NK-92 treated with Interleukin-12 subunit alpha and Interleukin-12 subunit beta, amount 100 ng/mL, for 24 hours (cell line): ENCODE data around the gene RUVBL1.

ENCODE experiments used
- DNase-seq: peaks from one replicate; lab custom pipeline; 2025; lab: John Stamatoyannopoulos, UW

The RUVBL1 gene

DNA sequence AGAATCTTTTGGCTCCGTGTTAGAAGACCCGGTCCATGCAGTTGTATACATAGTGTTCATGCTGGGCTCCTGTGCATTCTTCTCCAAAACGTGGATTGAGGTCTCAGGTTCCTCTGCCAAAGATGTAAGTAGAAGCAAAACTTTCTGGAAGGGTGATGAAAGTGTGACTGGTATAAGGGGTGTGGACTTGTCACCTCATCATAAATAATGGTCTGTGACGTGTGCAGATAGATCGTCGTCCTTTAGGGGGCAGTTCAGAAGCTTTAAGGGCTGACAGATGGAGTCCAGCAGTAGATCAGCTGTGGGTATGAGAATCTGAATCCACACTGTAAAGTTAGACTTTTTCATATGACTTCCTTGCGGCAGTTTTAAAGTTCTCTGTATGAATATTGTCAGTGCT, 56.1 kb downstream of the RUVBL1 start:
- DNase-seq, result no peak

DNA sequence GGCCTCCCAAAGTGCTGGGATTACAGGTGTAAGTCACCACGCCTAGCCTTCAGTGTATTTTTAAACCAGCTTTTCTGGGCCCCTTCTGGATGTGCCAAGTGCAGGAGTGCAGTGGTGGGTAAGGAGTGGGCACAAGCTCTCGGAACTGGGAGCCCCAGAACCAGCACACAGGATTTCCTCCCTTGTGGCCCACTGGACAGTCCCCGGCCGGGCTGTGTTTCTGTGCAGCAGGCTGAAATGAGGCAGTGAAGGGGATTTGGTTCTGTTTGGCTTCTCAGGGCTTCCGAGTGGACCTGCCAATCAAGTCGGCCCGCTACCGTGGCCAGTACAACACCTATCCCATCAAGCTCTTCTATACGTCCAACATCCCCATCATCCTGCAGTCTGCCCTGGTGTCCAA, 56.9 kb downstream of the RUVBL1 start:
- no peak for DNase-seq

DNA sequence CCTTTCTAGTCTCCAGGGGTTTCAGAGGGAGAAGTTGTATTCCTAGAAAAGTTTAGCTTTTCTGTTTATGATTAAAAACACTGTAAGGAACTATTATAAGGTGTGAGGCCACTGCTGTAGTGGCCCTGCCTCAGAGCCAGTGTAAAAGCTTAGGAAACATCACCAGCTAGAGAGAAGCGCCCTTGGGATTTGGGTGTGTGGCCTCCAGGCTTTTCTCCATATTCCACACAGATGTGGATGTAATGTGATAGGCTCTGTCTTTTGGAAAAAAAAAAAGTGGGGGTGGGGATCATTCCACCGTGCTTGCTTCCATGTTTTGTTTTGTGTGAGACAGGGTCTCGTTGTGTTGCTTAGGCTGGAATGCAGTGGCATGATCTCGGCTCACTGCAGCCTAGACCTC, 57.5 kb downstream of the RUVBL1 start:
- DNase-seq, result no peak

DNA sequence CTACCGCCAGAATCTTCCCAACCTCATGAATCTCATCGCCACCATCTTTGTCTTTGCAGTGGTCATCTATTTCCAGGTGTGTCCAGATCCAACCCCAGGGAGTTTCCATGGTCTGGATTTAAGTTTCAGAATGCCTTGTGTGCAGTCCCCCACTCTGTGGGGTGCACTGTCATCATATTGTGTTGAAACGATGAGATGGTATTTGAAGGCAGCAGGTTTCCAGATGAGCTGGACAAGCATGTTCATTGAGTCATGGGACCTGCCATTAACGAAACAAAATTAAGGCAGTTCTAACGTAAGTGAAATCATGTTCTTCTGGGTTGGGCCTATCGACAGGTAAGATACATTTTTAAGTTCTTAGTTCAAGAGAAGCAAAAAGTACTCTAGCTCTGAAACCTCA, 58.6 kb downstream of the RUVBL1 start:
- DNase-seq, result no peak

DNA sequence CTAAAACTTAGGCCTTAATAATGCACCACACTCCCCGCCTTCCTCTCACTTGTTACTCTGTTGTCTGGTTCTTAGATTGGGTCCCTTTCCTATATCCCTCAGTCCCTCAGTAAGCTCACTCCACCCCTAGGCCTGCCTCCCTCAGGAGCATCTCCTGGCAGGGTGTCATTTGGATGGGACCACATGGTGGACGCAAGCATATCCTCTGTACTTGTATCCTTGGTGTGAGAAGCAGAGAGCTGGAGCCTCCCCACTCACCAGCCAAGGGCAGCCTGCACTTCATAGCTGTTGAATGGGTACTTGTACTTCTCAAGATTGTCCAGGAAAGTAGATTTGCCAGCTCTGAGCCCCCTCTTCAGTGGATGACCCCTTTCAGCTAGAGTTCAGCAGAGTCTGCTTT, 59.7 kb downstream of the RUVBL1 start:
- no peak for DNase-seq

DNA sequence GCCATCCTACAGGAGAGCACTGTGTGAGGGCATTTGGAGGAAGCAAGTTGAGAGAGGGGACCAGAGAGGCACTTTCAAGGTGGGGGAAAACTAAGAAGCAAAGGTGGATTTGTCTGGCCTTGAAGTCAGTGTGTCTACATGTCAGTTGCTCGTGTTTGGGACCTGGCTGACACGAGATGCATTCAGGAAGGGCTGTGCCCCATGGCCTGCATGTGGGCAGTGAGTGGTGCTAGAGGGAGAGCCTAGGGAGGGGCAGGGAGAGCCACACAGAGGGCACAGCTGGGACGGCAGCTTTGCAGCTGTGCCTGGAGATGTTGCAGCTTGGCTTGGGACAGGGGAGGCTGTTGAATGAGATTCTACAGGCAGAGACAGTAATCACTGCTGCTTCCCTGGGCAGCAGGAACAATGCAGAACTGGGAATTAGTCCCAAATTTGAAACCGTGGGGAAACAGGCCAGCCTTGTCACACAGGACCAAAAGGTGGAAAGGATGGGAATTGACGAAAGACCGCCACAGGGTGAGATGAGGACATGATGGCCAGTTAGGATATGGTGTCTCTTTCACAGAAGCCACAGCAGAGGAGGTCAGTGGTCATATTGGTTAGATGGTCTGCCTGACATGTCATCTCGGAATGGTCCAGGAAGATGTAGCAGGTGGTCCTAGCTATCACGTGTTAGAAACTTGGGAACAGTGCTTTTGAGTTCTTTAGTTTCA, 61.4 kb downstream of the RUVBL1 start:
- no peak for DNase-seq

DNA sequence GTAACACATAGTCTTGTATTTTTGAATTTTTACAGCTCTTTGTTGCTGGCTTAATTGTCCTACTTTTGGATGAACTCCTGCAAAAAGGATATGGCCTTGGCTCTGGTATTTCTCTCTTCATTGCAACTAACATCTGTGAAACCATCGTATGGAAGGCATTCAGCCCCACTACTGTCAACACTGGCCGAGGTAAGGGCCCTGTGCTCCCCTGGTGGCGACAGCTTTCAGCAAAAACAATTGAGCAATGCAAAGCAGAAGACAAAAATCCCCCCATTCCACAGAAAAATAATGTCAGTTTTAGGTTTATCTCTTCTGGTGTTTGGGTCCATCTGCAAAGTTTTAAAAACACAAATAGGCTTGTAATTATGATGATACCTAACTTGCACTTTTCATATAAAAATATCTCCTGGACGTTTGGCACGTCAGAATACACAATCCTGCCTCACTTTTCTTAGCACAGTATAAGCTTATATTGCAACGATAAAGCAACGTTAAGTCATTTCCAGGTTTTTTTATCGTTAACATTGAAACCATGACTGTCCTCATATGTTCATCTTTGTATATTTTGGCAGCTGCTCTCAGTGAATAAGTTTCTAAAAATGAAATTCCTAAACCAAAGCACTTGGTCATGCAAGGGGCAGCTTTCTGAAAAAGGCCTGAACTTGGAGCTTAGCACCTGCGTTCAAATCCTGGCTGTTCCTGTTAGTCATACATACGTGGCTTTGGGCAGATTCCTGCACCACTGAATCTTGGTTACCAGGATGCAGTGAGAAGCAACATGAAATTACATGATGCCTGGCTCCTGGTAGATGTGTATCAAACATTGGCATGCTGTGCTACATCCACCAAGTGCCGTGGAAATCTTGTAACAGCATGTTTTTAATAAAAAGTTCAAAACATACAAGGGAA, 62.9 kb downstream of the RUVBL1 start:
- no peak for DNase-seq

DNA sequence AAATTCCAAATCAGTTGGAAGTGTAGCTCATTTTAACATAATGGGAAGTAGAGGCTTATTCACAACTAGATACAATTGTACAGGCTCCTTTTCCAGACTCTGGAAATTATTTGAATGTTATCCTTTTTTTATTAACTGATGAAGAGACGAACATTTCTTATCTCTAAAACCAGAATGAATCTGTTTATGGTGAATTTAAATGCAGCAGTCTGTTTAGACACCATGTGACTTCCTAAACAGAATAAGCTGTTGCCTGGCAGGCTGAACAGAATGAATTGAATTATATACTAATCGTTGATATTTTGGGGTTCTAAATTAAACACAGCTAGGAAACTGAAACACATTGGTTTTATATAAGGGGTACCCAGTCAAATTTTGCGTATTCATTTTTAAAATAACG, 67.4 kb downstream of the RUVBL1 start:
- no peak for DNase-seq

DNA sequence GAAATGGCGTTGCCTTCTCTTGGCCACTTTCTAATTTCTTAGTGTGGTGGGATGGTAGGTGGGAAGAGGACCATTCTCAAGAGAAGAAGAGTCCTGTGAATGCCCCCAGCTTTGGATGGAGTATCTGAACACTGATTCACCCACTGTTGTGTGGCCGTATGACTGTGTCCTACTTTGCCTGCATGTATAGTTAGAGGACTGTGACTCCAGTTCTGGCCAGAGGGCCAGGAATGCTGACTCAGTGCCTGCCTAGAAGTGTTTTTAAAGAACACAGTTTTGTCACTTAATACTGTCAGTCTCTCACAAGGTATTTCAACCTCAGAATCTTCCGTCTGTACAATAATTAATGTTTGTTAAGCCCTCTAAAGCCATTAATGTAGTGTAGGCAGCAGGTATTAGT, 69.2 kb downstream of the RUVBL1 start:
- DNase-seq, result no peak

DNA sequence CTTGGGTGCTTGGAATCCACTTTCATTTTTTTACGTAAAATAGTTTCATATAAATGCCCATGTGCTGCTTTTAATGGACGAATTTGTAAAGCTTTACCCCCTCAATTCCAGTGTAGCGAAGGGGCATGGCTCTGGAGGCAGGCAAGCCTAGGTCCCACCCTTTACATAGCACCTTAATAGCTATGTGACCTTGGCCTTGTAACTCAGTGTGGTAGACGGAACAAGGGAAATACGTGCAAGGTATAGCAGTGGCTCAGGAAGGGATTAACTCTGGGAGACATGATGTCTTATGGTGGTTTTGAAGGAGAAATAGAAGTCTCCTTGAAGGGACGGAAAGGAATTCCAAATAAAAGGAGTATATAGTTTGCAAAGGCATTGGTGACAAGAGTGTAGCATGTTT, 70.0 kb downstream of the RUVBL1 start:
- no peak for DNase-seq

DNA sequence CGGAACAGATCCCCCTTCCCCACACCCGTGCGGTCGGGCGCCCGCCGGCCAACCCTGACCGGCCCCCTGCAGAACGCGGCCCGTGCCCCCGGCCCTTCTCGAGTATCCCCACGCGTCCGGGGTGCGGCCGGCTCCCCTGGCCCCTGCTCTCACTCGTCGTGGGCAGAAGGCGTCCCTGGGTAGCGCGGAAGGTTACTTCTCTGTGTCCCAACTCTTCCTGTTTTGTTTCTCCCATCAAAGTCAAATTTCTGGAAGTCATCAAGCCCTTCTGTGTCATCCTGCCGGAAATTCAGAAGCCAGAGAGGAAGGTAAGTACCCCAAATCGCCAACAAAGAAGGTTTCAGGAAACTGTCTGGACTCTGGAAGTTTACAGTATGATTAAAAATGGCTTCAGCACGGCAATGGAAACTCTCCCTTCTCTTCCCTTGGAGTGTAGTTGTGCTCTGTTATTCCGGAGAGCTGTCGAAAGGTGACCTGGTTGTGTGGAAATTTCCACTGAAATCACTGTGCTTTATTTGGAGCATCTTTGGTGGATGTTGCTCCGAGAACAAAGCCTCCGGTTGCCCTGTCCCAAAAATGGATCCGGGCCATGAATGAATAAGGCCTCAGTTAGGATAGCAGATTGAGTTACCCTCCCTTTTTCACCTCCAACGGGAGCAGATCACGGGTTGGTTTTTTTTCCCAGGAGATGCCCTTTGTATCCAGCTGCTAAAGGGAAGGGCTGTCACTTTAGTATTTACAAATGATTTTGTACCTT, 70.8 kb downstream of the RUVBL1 start:
- DNase-seq, result no peak

DNA sequence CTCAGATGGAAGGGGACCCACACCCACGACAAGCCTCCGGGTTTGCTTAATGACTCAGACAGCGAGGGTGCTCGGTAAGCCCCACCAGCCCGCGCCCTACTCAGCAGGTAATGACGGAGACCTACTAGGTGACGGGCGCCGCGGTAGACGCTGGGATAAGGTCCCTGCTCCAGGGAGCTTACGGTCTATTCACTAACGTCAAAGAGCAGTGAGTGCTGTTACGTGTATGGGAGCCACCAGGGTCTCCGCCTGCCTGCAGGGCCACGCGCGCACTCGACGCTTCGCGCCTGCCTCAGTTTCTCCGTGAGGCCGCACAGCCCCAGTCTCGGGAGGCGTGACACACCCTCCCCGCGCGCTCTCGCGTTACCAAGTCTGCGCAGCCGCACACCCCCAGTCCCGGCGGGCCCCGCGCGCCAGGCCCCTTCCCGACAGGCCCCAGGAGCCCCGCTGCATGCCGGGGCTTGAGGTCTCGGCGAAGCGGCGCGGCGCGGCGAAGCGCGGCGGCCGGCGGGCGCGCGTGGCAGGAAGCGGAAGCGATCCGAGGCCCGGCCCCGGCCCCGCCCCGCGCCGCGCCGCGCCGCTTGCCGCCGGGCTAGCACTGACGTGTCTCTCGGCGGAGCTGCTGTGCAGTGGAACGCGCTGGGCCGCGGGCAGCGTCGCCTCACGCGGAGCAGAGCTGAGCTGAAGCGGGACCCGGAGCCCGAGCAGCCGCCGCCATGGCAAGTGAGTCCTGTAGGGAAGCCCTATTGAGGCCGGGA, 71.6 kb downstream of the RUVBL1 start, which contains the start of gene SEC61A1:
TSS of gene SEC61A1 (plus strand) at position 601 of the 758 bp plus-strand sequence. CDS start at position 717, 116 bp downstream.
- DNase-seq, result peak; percentile 88

DNA sequence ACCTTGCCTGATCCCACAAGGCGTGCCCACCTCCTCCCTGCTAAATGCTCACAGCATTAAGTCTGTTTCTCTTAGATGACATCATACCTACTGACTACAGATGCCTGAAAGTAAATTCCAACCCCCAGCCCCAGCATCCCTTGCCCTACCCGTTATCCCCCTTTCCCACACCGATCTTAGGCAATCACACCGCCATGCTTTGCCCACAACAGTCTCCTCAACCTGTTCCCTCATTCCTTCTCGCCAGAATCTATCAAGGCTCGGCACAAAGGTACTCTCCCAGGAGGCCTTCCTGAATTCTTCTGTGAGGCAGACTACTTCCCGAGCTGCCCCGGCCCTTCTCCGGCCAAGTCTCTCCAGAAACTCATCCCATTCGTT, 72.2 kb downstream of the RUVBL1 start:
- DNase-seq, result no peak

DNA sequence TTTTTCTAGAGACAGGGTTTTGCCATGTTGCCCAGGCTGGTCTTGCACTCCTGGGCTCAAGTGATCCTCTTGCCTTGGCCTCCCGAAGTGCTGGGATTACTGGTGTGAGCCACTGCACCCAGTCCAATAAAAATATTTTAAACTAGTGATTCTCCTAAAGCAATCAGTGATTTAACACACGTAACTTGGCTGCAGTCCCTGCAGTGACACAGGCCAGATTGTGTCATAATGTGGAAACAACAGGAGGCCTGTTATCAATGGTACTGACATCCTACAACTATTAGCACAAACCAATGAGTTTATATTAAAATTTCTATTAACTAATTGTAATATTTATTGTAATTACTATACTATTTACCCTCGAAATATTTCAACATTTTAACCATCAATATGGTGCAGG, 73.0 kb downstream of the RUVBL1 start:
- DNase-seq, result no peak

DNA sequence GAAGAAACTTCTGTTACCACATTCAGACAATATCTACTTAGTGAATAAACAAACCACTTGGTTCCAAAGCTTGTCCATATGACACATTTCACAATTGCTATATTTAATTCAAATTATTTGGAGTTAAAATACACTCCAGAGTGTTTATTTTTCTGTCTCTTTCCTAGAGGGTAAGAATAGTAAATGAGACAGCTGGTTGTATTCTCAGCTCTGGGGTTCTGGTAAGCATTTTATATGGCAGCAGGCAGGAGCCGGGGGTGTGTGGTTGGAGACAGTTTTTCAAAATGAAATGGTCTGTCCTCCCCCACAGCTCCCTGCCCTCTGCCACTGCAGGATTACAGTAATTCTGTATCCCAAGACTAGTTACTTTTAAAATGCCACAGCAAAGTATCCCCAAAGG, 82.3 kb downstream of the RUVBL1 start:
- no peak for DNase-seq

DNA sequence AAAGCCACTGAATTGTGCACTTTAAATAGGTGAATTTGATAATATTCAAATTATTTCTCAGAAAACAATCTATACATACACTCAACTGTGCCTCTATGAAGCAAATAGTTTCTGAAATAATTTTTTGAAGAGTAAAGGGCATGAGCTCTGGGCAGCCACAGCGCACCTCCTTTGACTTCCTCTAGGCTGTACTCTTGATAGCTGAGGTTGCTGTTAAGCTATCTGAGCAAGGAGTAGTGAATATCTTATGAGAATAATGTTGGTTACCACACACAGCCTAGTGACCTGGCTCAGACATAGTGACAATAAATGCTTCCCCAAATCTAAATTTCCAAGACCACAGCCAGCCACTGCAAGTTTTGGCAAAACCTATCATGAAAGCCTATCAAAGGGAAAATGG, 83.0 kb downstream of the RUVBL1 start:
- no peak for DNase-seq

DNA sequence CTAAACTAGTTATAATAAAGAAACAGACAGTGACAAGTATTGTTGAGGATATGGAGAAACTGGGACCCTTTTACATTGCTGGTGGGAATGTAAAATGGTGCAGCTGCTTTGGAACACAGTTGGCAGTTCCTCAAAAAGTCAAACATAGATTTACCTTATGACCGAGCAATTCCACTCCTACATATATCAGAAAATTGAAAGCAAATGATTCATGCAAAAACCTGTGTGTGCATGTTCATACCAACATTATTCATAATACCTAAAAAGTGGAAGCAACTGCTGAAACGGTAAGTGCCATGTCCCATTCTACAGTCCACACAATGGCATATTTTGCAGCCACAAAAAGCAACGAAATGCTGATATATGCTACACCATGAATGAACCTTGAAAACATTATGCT, 83.6 kb downstream of the RUVBL1 start:
- DNase-seq, result no peak

DNA sequence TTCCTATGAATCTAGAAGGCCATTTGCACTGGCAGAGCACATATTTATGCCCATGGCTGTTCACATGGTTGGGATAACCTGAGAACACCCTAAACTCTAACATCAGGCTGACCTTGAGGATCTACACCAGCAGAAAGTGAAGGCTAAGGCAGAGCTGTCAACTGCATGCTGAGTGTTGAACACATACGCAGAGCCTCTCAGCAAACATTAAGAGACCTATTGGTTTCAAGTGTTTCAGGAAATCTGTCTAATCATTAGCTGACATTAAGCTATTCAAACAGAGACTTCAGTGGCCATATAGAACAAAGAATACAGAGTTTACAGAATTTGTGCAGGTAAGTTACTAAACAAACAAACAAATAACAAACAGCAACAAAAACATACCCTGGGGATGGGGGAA, 87.5 kb downstream of the RUVBL1 start:
- DNase-seq, result no peak

DNA sequence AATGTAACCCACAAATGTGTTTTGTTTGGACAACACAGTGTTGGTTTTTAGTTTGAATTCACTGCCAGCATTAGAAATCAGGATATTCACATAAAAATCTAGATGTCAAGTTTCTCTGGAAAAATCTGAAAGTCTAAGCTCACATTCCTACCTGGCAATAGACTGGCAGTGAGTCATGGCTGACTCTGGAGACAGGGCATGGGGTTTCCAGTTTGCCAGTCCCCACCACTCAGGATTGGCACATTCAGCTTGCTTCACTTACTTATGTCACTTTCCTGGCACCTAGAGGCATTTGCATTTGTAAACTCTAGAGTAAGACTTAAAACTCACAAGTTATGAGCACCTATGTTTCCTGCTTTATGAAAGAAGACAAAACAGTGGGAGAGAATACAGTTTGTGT, 90.5 kb downstream of the RUVBL1 start:
- no peak for DNase-seq
